ENCODE data around the gene CHN1. TPM values are rescaled to one million over a fixed set of nuclear protein-coding genes. Genes with fewer than 3 reads are reported as not detected.

CHN1 gene
- total and polyA plus RNA-seq, 2 of the 8 experiments (the other 6 are each of a cell fraction or from before 2014, with no cell fraction given): 54.0 to 65.7 TPM

DNA sequence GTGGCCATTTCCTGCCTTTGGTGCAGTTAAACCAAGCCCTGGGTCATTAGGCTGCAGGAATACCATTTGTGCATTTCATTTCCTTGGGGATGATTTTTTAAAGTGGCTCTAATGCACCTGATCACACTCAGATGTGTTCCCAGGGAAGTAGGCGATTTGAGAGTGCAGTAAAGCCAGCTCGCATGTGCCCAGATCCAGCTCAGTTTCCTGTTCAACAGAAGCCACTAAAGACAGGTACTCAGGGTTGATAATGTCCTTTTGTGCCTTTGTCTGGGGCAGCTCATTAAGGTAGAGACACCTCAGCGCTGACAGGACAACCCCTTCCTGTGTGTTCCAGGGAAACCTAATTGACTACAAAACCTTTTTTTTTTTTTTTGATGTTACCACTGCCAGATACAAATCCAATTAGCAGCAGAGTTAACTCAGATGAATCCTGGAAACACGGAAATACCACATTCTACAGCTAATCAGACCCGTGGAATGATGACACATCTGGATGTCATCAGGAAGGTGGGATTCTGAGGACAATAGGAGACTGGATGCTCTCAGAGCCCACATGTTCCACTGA is 225.7 kb downstream of the CHN1 start:
- H3K79me1 ChIP-seq (ENCODE audit: low read depth, low read length): no peaks in the 10 kb centered on the region
- H3K4me3 ChIP-seq (ENCODE audit: extremely low read depth in 1 of 4, insufficient read depth in 2 of 4, low read depth in 3 of 4, low read length in 4 of 4): no peak overlapping the region
- no peak overlapping the region for H3K27ac ChIP-seq (ENCODE audit: low read depth, low read length)
- no peak overlapping the region for H3K14ac ChIP-seq (ENCODE audit: insufficient read length)
- no peaks in the 10 kb centered on the region for H3K27me3 ChIP-seq (replicated peaks in 1 of 4; ENCODE audit: control insufficient read depth in 3 of 4, extremely low read depth in 1 of 4, insufficient read depth in 3 of 4, low read length in 3 of 4)
- no peak overlapping the region for H3K56ac ChIP-seq (replicated peaks; ENCODE audit: insufficient read length, low read depth, low read length)
- DNase-seq (ENCODE audit: low read depth in 1 of 2, low spot score in 2 of 2) (no peak), FAIRE-seq (no peak)
- H3K9me3 ChIP-seq (ENCODE audit: insufficient read depth in 2 of 2, low read depth in 1 of 2, low read length in 1 of 2): no peaks in the 10 kb centered on the region
- H2BK12ac ChIP-seq (ENCODE audit: low read depth, low read length): peak overlapping the region; percentile 55; the same call in 1 of the 2 replicates
- H2BK20ac ChIP-seq (ENCODE audit: low read length): peak overlapping the region; percentile 51; the same call in 1 of the 2 replicates
- peak overlapping the region; percentile 42 for H4K91ac ChIP-seq (replicated peaks; ENCODE audit: insufficient read length, low read length)
- no peak overlapping the region for H3K23ac ChIP-seq (ENCODE audit: insufficient read length)
- H2BK5ac ChIP-seq (ENCODE audit: low read depth, low read length): 0 out of 2 replicates have a peak overlapping the region, but pooled peaks have one; percentile 19
- TF ChIP-seq, protein P1, sequence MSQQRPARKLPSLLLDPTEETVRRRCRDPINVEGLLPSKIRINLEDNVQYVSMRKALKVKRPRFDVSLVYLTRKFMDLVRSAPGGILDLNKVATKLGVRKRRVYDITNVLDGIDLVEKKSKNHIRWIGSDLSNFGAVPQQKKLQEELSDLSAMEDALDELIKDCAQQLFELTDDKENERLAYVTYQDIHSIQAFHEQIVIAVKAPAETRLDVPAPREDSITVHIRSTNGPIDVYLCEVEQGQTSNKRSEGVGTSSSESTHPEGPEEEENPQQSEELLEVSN (IDR thresholded peaks at IDR 0.05): no peak
- TF ChIP-seq TCF12 (IDR thresholded peaks at IDR 0.05; ENCODE audit: low read depth, low read length) (no peak), RAD21 (IDR thresholded peaks at IDR 0.05 in 1 of 2, conservative IDR thresholded peaks at IDR 0.05 in 1 of 2; ENCODE audit: low read depth in 2 of 2, low read length in 2 of 2) (no peak)
- CTCF ChIA-PET (ENCODE audit: partially characterized antibody): interaction anchor here (0.6 to 12.2 kb wide), 10 partner anchors 8 to 472 kb away, joined by 3 to 249 read pairs (median 3); no protein-coding TSS in a partner anchor
- H4K20me1 ChIP-seq (replicated peaks in 1 of 2; ENCODE audit: control insufficient read depth in 1 of 2, insufficient read depth in 2 of 2, low read length in 2 of 2): no peaks in the 10 kb centered on the region
- H3K79me2 ChIP-seq (ENCODE audit: control insufficient read depth in 1 of 2, insufficient read depth in 2 of 2, low read length in 2 of 2): no peaks in the 10 kb centered on the region
- H2BK15ac ChIP-seq (ENCODE audit: low read length): peak overlapping the region; percentile 94; the same call in 1 of the 2 replicates
- H3K4ac ChIP-seq (replicated peaks; ENCODE audit: insufficient read length, low read depth, low read length): no peak overlapping the region
- no peaks in the 10 kb centered on the region for H3K36me3 ChIP-seq (ENCODE audit: control insufficient read depth in 2 of 4, insufficient read depth in 4 of 4, low read length in 3 of 4)
- H3K9ac ChIP-seq (replicated peaks in 1 of 4; ENCODE audit: extremely low read depth in 1 of 4, low read depth in 3 of 4, low read length in 3 of 4): no peak overlapping the region
- no peak overlapping the region for H2AK5ac ChIP-seq (ENCODE audit: low read depth, low read length)
- no peak overlapping the region for H2AFZ ChIP-seq (ENCODE audit: low read length)
- no peak overlapping the region for H4K8ac ChIP-seq (ENCODE audit: extremely low read depth, insufficient read depth, low read length)
- H3K18ac ChIP-seq (ENCODE audit: extremely low read depth, low read length): no peak overlapping the region
- no peaks in the 10 kb centered on the region for H3K23me2 ChIP-seq (ENCODE audit: low read depth, low read length)
- no peak overlapping the region for H4K5ac ChIP-seq (ENCODE audit: insufficient read length, low read depth, low read length)
- H3K4me2 ChIP-seq (ENCODE audit: insufficient read depth in 1 of 2, low read depth in 2 of 2, low read length in 2 of 2): no peak overlapping the region
- H2BK120ac ChIP-seq (replicated peaks; ENCODE audit: low read depth, low read length): no peak overlapping the region
- H3K4me1 ChIP-seq (replicated peaks in 1 of 4; ENCODE audit: control insufficient read depth in 3 of 4, insufficient read depth in 4 of 4, low read length in 3 of 4): peaks cover 0 to 15% (median 4%) of the 10 kb centered on the region in 4 experiments
- POLR2A ChIA-PET (ENCODE audit: partially characterized antibody): interaction anchor here (0.6 to 5.4 kb wide), 5 partner anchors 9 to 209 kb away, joined by 3 to 50 read pairs (median 4); no protein-coding TSS in a partner anchor
- WGBS, 2 experiments (ENCODE audit: extremely low coverage in 1 of 2, insufficient coverage in 1 of 2, insufficient read length in 1 of 2, insufficient replicate concordance in 2 of 2, low coverage in 1 of 2, low lambda C conversion rate in 2 of 2, missing lambda C conversion rate in 1 of 2): 87% methylated on average over 5 of the region's 5 CpGs; no CpG with 5 or more reads in 1 of the 2 experiments

All from H1 (cell line).